GM06990 (cell line): ENCODE measurements around the gene NPEPL1.

Experiments used
- DNase-seq: peaks from one replicate; pipeline ENCODE4 v3.0.0-alpha.2; 2011; ENCODE audit not compliant: insufficient read length; ENCODE audit errors: extremely low read depth
- H3K27me3 ChIP-seq: replicated peaks from 2 replicates; pipeline ENCODE4 v1.6.0; 2011; ENCODE audit warnings: low read length; ENCODE audit not compliant: control insufficient read depth, insufficient read depth
- H3K36me3 ChIP-seq: 2 replicates; pipeline ENCODE4 v1.5.1; 2011; ENCODE audit warnings: low read length; ENCODE audit not compliant: control insufficient read depth, insufficient read depth
- H3K4me3 ChIP-seq: replicated peaks from 2 replicates; pipeline ENCODE4 v1.5.1; 2011; ENCODE audit warnings: low read depth, mild to moderate bottlenecking, control low read depth, low read length
- TF ChIP-seq, protein P1 (sequence below): IDR thresholded peaks from 2 replicates; pipeline ENCODE4 v1.5.1; 2011; ENCODE audit warnings: low read length, control low read depth, mild to moderate bottlenecking, inconsistent platforms; ENCODE audit not compliant: insufficient read depth, poor library complexity, severe bottlenecking

Gene NPEPL1

GRCh38 chr20:58709013-58709702, 16.6 kb downstream of the NPEPL1 start:
- H3K4me3 ChIP-seq: no peak overlapping the region
- TF ChIP-seq, protein P1, sequence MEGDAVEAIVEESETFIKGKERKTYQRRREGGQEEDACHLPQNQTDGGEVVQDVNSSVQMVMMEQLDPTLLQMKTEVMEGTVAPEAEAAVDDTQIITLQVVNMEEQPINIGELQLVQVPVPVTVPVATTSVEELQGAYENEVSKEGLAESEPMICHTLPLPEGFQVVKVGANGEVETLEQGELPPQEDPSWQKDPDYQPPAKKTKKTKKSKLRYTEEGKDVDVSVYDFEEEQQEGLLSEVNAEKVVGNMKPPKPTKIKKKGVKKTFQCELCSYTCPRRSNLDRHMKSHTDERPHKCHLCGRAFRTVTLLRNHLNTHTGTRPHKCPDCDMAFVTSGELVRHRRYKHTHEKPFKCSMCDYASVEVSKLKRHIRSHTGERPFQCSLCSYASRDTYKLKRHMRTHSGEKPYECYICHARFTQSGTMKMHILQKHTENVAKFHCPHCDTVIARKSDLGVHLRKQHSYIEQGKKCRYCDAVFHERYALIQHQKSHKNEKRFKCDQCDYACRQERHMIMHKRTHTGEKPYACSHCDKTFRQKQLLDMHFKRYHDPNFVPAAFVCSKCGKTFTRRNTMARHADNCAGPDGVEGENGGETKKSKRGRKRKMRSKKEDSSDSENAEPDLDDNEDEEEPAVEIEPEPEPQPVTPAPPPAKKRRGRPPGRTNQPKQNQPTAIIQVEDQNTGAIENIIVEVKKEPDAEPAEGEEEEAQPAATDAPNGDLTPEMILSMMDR: no peak
- H3K36me3 ChIP-seq: no peaks in the 10 kb centered on the region; the same call in 1 of the 2 replicates
- H3K27me3 ChIP-seq: no peaks in the 10 kb centered on the region
- no peak for DNase-seq

- no peak overlapping the region for H3K4me3 ChIP-seq
- no peaks in the 10 kb centered on the region for H3K27me3 ChIP-seq
- H3K36me3 ChIP-seq: no peaks in the 10 kb centered on the region; the same call in 1 of the 2 replicates
- TF ChIP-seq, protein P1: no peak
- DNase-seq: no peak
Measured at GRCh38 chr20:58709703-58710039, 17.1 kb downstream of the NPEPL1 start.

DNA sequence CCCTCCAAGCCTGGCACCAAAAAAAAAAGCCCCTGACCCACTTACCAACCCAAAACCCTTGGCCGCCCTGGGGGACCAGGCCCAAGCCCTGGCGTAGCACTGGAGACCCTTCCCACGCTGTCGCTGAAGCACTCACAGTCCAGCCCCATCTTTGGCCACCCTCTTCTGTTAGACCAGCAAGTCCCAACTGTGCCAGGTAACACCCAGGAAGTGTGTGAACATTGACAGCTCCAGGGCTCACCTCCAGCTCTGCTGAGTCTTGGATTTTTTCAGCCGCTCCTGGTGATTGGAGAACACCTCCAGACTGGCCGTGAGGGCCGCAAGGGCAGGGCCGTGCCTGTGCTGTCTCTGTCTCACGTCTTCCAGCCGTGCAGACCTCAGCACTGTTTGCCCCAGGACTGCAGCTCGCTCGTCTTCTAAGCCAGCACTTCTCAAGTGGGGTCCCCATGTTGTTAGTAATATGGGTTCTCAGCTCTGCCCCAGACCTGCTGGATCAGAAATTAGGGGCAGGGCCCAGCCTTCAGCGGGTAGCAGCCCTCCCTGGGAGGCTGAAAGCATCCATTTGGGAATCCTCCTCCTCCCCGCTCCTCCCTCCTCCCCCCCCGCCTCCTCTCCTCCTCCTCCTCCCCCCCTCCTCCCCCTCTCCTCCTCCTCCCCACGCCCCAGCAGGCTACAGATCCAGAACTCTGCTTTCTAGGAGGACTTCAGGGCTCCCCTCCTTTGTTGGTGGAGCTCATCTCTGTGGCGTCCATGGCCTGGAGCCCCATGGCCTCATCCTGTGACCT, 18.1 kb downstream of the NPEPL1 start:
- Histone ChIP-seq H3K36me3 (no peaks in the 10 kb centered on the region), H3K4me3 (no peak overlapping the region), H3K27me3 (no peaks in the 10 kb centered on the region)
- TF ChIP-seq, protein P1: no peak
- no peak for DNase-seq

GRCh38 chr20:58711266-58712051, 18.9 kb downstream of the NPEPL1 start:
- Histone ChIP-seq H3K27me3 (no peaks in the 10 kb centered on the region), H3K36me3 (no peaks in the 10 kb centered on the region; the same call in 1 of the 2 replicates), H3K4me3 (no peak overlapping the region)
- DNase-seq: no peak
- TF ChIP-seq, protein P1: no peak

GRCh38 chr20:58712151-58712791, 19.7 kb downstream of the NPEPL1 start:
- DNase-seq: no peak
- H3K27me3 ChIP-seq: no peaks in the 10 kb centered on the region
- no peaks in the 10 kb centered on the region; the same call in 1 of the 2 replicates for H3K36me3 ChIP-seq
- H3K4me3 ChIP-seq: no peak overlapping the region
- TF ChIP-seq, protein P1: no peak
